HL-60 (cell line): ENCODE results near the gene SWAP70.

Source experiments
- CTCF ChIP-seq: IDR thresholded peaks from one replicate; pipeline ENCODE4 v1.5.1; 2011; ENCODE audit warnings: low read length, control low read depth, inconsistent platforms; ENCODE audit not compliant: insufficient read depth
- GABPA ChIP-seq: IDR thresholded peaks from 2 replicates; pipeline ENCODE4 v1.6.1; 2012; ENCODE audit warnings: low read depth
- POLR2AphosphoS5 ChIP-seq: IDR thresholded peaks from 2 replicates; pipeline ENCODE4 v1.6.1; 2012; ENCODE audit warnings: low read depth
- REST ChIP-seq: IDR thresholded peaks from 2 replicates; pipeline ENCODE4 v1.6.1; 2012; ENCODE audit warnings: low read depth; ENCODE audit not compliant: insufficient replicate concordance
- SPI1 ChIP-seq: IDR thresholded peaks from 2 replicates; pipeline ENCODE4 v1.6.1; 2012; ENCODE audit warnings: low read depth, mild to moderate bottlenecking, borderline replicate concordance

GRCh38 chr11:9678576-9678975 is 14.7 kb downstream of the SWAP70 start:
- TF ChIP-seq CTCF (no peak), REST (no peak), POLR2AphosphoS5 (no peak), GABPA (no peak), SPI1 (no peak)
